A549 (cell line): ENCODE results near the gene USP34. TPM values are rescaled to one million over a fixed set of nuclear protein-coding genes. Genes with fewer than 3 reads are reported as not detected.

Experiments used
- ATAC-seq, 2 experiments: fragments of 200-7000 bp in 1 of 2; fragments of >200 bp in 1 of 2; cut with Nextera tagmentation in 1 of 2; cut with Tn5 transposase in 1 of 2; 3 replicates each; pipeline versions ENCODE4 v1.8.0 to v1.9.1; 2018 to 2020; ENCODE audit warnings: mild to moderate bottlenecking in 1 of 2, moderate library complexity in 1 of 2
- CTCF ChIA-PET: fragments of 300-600 bp; sonication (Branson Sonifier 250); formaldehyde crosslinking; extraction: SDS; loops from one replicate; lab custom pipeline; 2021; ENCODE audit warnings: antibody characterized with exemption, inconsistent platforms; lab: Yijun Ruan, JAX
- POLR2A ChIA-PET: fragments of 350-600 bp; formaldehyde crosslinking; extraction: SDS; loops from one replicate; lab custom pipeline; 2021; ENCODE audit warnings: antibody characterized with exemption, inconsistent platforms; lab: Yijun Ruan, JAX
- DNase-seq, 2 experiments: peaks; one replicate each; pipeline versions ENCODE4 v3.0.0 to v3.0.0-alpha.2; 2011 to 2016; ENCODE audit warnings: low read depth in 1 of 2, low spot score in 1 of 2
- FAIRE-seq: peaks from 2 replicates; lab custom pipeline; 2011; peaks lifted over from hg19 to GRCh38; lab: Jason Lieb, UNC
- H3K27ac ChIP-seq, 2 experiments: fragments of >200 bp; sonication (Bioruptor Twin); formaldehyde crosslinking; 3 replicates each; pipeline ENCODE4 v1.5.1; 2016 to 2017
- H3K4me1 ChIP-seq: fragments of >200 bp; sonication (Bioruptor Twin); formaldehyde crosslinking; 3 replicates; pipeline ENCODE4 v1.6.1; 2016
- H3K4me2 ChIP-seq: fragments of >200 bp; sonication (Bioruptor Twin); formaldehyde crosslinking; 3 replicates; pipeline ENCODE4 v1.6.1; 2016
- H3K4me3 ChIP-seq: fragments of >200 bp; sonication (Bioruptor Twin); formaldehyde crosslinking; 3 replicates; pipeline ENCODE4 v1.5.1; 2016
- H3K9me3 ChIP-seq: fragments of >200 bp; sonication (Bioruptor Twin); formaldehyde crosslinking; 3 replicates; pipeline ENCODE4 v1.6.1; 2016
- CBX2 ChIP-seq: fragments of 200-600 bp; sonication (generic); IDR thresholded peaks from 2 replicates; pipeline ENCODE4 v1.6.1; 2016; ENCODE audit warnings: low read depth, mild to moderate bottlenecking, borderline replicate concordance
- CEBPB ChIP-seq, 2 experiments: fragments of >200 bp in 1 of 2; sonication (Bioruptor Twin) in 1 of 2; formaldehyde crosslinking in 1 of 2; IDR thresholded peaks; 2 replicates each; pipeline ENCODE4 v1.6.1; 2012 to 2016
- CHD2 ChIP-seq: fragments of 150-350 bp; IDR thresholded peaks from 2 replicates; pipeline ENCODE4 v1.6.1; 2014; ENCODE audit warnings: low read length; ENCODE audit not compliant: partially characterized antibody
- CHD4 ChIP-seq: fragments of 200-600 bp; sonication (generic); IDR thresholded peaks from 2 replicates; pipeline ENCODE4 v1.6.1; 2016; ENCODE audit warnings: antibody characterized with exemption, mild to moderate bottlenecking, borderline replicate concordance
- EHF ChIP-seq: fragments of 250-450 bp; sonication (Bioruptor Pico); IDR thresholded peaks from 2 replicates; pipeline ENCODE4 v1.5.0; 2020; ENCODE audit warnings: mild to moderate bottlenecking
- FOSB ChIP-seq: fragments of 250-450 bp; sonication (Bioruptor Pico); IDR thresholded peaks from 2 replicates; pipeline ENCODE4 v1.5.0; 2020; ENCODE audit warnings: mild to moderate bottlenecking, moderate library complexity
- FOXS1 ChIP-seq: fragments of 250-450 bp; sonication (Bioruptor Pico); IDR thresholded peaks from 2 replicates; pipeline ENCODE4 v1.5.0; 2020; ENCODE audit warnings: mild to moderate bottlenecking, moderate library complexity
- JUN ChIP-seq, 2 experiments: fragments of >200 bp; sonication (Bioruptor Twin); formaldehyde crosslinking; IDR thresholded peaks; 2 replicates in 1 of 2; 3 replicates in 1 of 2; pipeline ENCODE4 v1.6.1; 2016 to 2017
- JUNB ChIP-seq: fragments of >200 bp; sonication (Bioruptor Twin); formaldehyde crosslinking; IDR thresholded peaks from 2 replicates; pipeline ENCODE4 v1.6.1; 2016
- KDM1A ChIP-seq: fragments of 200-600 bp; sonication (generic); IDR thresholded peaks from 2 replicates; pipeline ENCODE4 v1.6.1; 2016; ENCODE audit warnings: low read depth, mild to moderate bottlenecking
- KDM5A ChIP-seq: fragments of 200-600 bp; sonication (generic); IDR thresholded peaks from 2 replicates; pipeline ENCODE4 v1.6.1; 2016; ENCODE audit warnings: antibody characterized with exemption, mild to moderate bottlenecking
- MAFK ChIP-seq: fragments of 450-650 bp; IDR thresholded peaks from 2 replicates; pipeline ENCODE4 v1.6.1; 2014; ENCODE audit not compliant: partially characterized antibody
- POLR2AphosphoS2 ChIP-seq: conservative IDR thresholded peaks from 2 replicates; pipeline ENCODE4 v1.6.1; 2012; ENCODE audit warnings: low read length, improper control_type of control experiment, inconsistent platforms
- RAD21 ChIP-seq, 2 experiments: fragments of >200 bp in 1 of 2; sonication (Bioruptor Twin) in 1 of 2; formaldehyde crosslinking in 1 of 2; IDR thresholded peaks in 1 of 2; conservative IDR thresholded peaks in 1 of 2; 2 replicates in 1 of 2; 3 replicates in 1 of 2; pipeline ENCODE4 v1.6.1; 2012 to 2018; ENCODE audit warnings: inconsistent platforms in 1 of 2
- SREBF2 ChIP-seq: fragments of 450-650 bp; IDR thresholded peaks from 2 replicates; pipeline ENCODE4 v1.6.1; 2014; ENCODE audit warnings: mild to moderate bottlenecking, moderate library complexity
- TP53 ChIP-seq: fragments of 250-450 bp; sonication (Bioruptor Pico); IDR thresholded peaks from 2 replicates; pipeline ENCODE4 v1.5.0; 2021; ENCODE audit warnings: mild to moderate bottlenecking, moderate library complexity
- WGBS: methylation state at CpG from one replicate; pipeline ENCODE4 v1.1.6; 2017; ENCODE audit errors: missing lambda C conversion rate; 5-methylcytosine and 5-hydroxymethylcytosine counted together
- polyA plus RNA-seq, 4 experiments: library from polyadenylated mRNA; depleted of rRNA in 3 of 4; stranded (reverse); fragments of >200 nt; fragmentation: RNase III in 1 of 4; extraction: RNeasy Plus Mini Kit Qiagen cat#74134 plus additional on column Dnase treatment in 1 of 4; gene quantifications; 2 replicates in 3 of 4; 3 replicates in 1 of 4; pipeline ENCODE4 v1.2.3, GENCODE V29; 2011 to 2017
- TF ChIP-seq, protein P1 (sequence below): fragments of 250-450 bp; sonication (Bioruptor Pico); IDR thresholded peaks from 2 replicates; pipeline ENCODE4 v1.5.0; 2020; ENCODE audit warnings: low read depth, mild to moderate bottlenecking, moderate library complexity
- TF ChIP-seq, protein P2 (sequence below): IDR thresholded peaks from 2 replicates; pipeline ENCODE4 v1.6.1; 2012
- TF ChIP-seq, protein P3 (sequence below): fragments of 150-350 bp; IDR thresholded peaks from 2 replicates; pipeline ENCODE4 v1.6.1; 2014; ENCODE audit warnings: low read depth, mild to moderate bottlenecking, low read length
- TF ChIP-seq, protein P4 (sequence below): fragments of >200 bp; sonication (Bioruptor Twin); formaldehyde crosslinking; IDR thresholded peaks from 2 replicates; pipeline ENCODE4 v1.6.1; 2016
- TF ChIP-seq, protein P5 (sequence below): IDR thresholded peaks from 2 replicates; pipeline ENCODE4 v1.6.1; 2012; ENCODE audit warnings: low read depth, borderline replicate concordance

USP34 gene
- polyA plus RNA-seq, 2 of the 4 experiments (the other 2 are of a cell fraction): 47.7 to 132 TPM

DNA sequence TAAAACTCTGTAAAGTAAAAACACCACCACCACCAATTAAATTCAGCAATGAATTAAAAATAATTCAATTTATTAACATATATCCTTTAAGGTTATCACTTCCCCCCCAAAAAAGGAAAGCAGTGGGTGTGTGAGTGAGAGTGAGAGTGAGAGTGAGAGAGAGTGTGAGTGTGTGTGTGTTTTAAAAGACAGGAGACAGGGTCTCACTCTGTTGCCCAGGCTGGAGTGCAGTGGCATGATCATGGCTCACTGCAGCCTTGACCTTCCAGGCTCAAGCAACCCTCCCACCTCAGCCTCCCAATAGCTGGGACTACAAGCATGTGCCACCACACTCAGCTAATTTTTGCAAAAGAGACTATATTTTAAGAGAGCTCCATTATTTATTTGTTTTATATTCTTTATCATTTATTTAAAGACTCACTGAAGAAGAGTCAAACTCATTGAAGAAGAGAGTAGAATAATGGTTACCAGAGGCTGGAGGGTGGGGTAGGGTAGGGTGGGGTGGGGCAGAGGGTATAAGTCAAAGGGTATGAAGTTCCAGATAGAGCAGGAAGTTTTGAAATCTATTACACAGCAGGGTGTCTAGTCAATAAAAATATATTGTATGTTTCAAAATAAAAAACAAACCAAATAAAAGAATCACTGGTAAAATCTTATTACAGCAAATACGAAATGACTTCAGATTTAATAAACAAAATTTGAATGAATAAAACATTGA is 187.3 kb downstream of the USP34 start:
- H3K9me3 ChIP-seq: no peaks in the 10 kb centered on the region
- no peak for DNase-seq
- no peak for FAIRE-seq
- H3K4me2 ChIP-seq: no peak overlapping the region
- no peak overlapping the region for H3K4me3 ChIP-seq
- TF ChIP-seq JUN (IDR thresholded peaks at IDR 0.05): no peak
- TF ChIP-seq CHD2: no peak
- no peak for TF ChIP-seq KDM5A
- TF ChIP-seq, protein P1, sequence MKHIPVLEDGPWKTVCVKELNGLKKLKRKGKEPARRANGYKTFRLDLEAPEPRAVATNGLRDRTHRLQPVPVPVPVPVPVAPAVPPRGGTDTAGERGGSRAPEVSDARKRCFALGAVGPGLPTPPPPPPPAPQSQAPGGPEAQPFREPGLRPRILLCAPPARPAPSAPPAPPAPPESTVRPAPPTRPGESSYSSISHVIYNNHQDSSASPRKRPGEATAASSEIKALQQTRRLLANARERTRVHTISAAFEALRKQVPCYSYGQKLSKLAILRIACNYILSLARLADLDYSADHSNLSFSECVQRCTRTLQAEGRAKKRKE (CRISPR knock-in tag): no peak
- TF ChIP-seq, all 56 proteins: peak for 0
- H3K4me1 ChIP-seq: peaks cover 9% of the 10 kb centered on the region; the same call in 2 of the 3 replicates
- H3K27ac ChIP-seq: no peak overlapping the region
- WGBS: 87% methylated on average over 1 of the region's 1 CpG
- POLR2A ChIA-PET: no interaction called here
- ATAC-seq: no peak
- CTCF ChIA-PET: interaction anchor here (0.6 to 1.6 kb wide), 2 partner anchors 13 to 25 kb away, joined by 3 to 5 read pairs; no protein-coding TSS in a partner anchor

DNA sequence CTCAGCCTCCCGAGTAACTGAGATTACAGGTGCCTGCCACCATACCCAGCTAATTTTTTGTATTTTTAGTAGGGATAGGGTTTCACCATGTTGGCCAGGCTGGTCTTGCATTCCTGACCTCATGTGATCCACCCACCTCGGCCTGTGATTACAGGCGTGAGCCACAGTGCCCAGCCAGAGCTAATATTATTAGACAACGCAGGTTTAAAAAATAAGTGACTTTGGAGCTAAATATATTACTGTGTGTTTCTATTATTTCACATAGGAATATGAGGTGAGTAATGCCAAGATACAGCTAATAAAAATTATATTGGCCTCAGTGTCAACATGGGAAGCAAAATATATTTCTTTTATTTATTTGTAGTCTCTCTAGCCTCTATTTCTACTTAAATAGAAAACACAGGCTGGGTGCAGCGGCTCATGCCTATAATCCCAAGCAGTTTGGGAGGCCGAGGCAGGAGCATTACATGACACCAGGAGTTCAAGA is 188.7 kb downstream of the USP34 start:
- no peak for ATAC-seq
- WGBS: 94% methylated on average over 6 of the region's 6 CpGs

DNA sequence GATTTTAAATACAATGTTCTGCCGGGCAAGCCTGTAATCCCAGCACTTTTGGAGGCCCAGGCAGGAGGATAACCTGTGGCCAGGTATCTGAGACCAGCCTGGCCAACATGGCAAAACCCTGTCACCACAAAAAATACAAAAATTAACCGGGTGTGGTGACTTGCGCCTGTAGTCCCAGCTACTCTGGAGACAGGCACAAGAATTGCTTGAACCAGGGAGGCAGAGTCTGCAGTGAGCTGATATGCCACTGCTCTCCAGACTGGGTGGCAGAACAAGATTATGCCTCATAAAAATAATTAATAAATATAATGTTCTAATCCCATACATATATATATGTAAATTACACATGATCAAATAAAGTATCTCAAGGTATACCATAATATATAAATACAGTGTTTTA is 189.6 kb downstream of the USP34 start:
- 90% methylated on average over 3 of the region's 3 CpGs for WGBS
- no peak for ATAC-seq
- no peaks in the 10 kb centered on the region for H3K4me1 ChIP-seq
- H3K9me3 ChIP-seq: no peaks in the 10 kb centered on the region
- H3K4me3 ChIP-seq: no peak overlapping the region
- FAIRE-seq: no peak
- H3K27ac ChIP-seq: no peak overlapping the region
- CTCF ChIA-PET: no interaction called here
- POLR2A ChIA-PET: no interaction called here
- no peak overlapping the region for H3K4me2 ChIP-seq
- no peak for DNase-seq
- TF ChIP-seq KDM1A (no peak), POLR2AphosphoS2 (no peak), MAFK (no peak), KDM5A (no peak), JUNB (no peak), FOXS1 (CRISPR knock-in tag) (no peak), FOSB (CRISPR knock-in tag) (no peak), SREBF2 (no peak), RAD21 (conservative IDR thresholded peaks at IDR 0.05 in 1 of 2, IDR thresholded peaks at IDR 0.05 in 1 of 2) (no peak), CEBPB (IDR thresholded peaks at IDR 0.05) (no peak)
- TF ChIP-seq, protein P2, sequence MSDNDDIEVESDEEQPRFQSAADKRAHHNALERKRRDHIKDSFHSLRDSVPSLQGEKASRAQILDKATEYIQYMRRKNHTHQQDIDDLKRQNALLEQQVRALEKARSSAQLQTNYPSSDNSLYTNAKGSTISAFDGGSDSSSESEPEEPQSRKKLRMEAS: no peak
- TF ChIP-seq, protein P3, sequence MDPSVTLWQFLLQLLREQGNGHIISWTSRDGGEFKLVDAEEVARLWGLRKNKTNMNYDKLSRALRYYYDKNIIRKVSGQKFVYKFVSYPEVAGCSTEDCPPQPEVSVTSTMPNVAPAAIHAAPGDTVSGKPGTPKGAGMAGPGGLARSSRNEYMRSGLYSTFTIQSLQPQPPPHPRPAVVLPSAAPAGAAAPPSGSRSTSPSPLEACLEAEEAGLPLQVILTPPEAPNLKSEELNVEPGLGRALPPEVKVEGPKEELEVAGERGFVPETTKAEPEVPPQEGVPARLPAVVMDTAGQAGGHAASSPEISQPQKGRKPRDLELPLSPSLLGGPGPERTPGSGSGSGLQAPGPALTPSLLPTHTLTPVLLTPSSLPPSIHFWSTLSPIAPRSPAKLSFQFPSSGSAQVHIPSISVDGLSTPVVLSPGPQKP: no peak
- TF ChIP-seq, protein P4, sequence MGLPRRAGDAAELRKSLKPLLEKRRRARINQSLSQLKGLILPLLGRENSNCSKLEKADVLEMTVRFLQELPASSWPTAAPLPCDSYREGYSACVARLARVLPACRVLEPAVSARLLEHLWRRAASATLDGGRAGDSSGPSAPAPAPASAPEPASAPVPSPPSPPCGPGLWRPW: no peak

More for the DNA sequence above, 188.7 kb downstream of the USP34 start:
- Histone ChIP-seq H3K4me2 (no peak overlapping the region), H3K4me1 (no peaks in the 10 kb centered on the region), H3K9me3 (no peaks in the 10 kb centered on the region), H3K4me3 (no peak overlapping the region), H3K27ac (no peak overlapping the region)
- no peak for FAIRE-seq
- DNase-seq: no peak
- POLR2A ChIA-PET: no interaction called here
- TF ChIP-seq EHF (CRISPR knock-in tag) (no peak), TP53 (CRISPR knock-in tag) (no peak), SREBF2 (no peak), CBX2 (no peak), CHD4 (no peak)
- TF ChIP-seq, protein P5, sequence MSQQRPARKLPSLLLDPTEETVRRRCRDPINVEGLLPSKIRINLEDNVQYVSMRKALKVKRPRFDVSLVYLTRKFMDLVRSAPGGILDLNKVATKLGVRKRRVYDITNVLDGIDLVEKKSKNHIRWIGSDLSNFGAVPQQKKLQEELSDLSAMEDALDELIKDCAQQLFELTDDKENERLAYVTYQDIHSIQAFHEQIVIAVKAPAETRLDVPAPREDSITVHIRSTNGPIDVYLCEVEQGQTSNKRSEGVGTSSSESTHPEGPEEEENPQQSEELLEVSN: no peak
- CTCF ChIA-PET: interaction anchor here (1.0 to 1.6 kb wide), 2 partner anchors 12 to 18 kb away, joined by 4 to 5 read pairs; no protein-coding TSS in a partner anchor
